ENCODE results near the gene CRKL.

- TF ChIP-seq CTCF (conservative IDR thresholded peaks at IDR 0.05; ENCODE audit: low read length) (no peak), EZH2phosphoT487 (IDR thresholded peaks at IDR 0.05; ENCODE audit: borderline replicate concordance) (no peak)
Measured at GRCh38 chr22:20957102-20957682, 40.0 kb downstream of the CRKL start.

Data from Loucy (cell line).